Neuron (in vitro differentiated cells): ENCODE results near the gene CLDN24.

Source experiments
- H2AFZ ChIP-seq: one replicate; pipeline ENCODE4 v1.6.1; 2013; ENCODE audit warnings: low read depth, mild to moderate bottlenecking, inconsistent platforms, low read length, moderate library complexity
- H3K27me3 ChIP-seq: one replicate; pipeline ENCODE4 v1.6.1; 2013; ENCODE audit warnings: low read length; ENCODE audit not compliant: insufficient read depth
- H3K36me3 ChIP-seq: one replicate; pipeline ENCODE4 v1.6.1; 2013; ENCODE audit warnings: low read length; ENCODE audit not compliant: insufficient read depth
- H3K4me1 ChIP-seq: one replicate; pipeline ENCODE4 v1.6.1; 2013; ENCODE audit warnings: low read length; ENCODE audit not compliant: insufficient read depth
- H3K4me3 ChIP-seq: 2 replicates; pipeline ENCODE4 v1.5.1; 2013; ENCODE audit warnings: mild to moderate bottlenecking, low read length, moderate library complexity
- H3K9me3 ChIP-seq: one replicate; pipeline ENCODE4 v1.6.1; 2013; ENCODE audit warnings: low read length

The CLDN24 gene

DNA sequence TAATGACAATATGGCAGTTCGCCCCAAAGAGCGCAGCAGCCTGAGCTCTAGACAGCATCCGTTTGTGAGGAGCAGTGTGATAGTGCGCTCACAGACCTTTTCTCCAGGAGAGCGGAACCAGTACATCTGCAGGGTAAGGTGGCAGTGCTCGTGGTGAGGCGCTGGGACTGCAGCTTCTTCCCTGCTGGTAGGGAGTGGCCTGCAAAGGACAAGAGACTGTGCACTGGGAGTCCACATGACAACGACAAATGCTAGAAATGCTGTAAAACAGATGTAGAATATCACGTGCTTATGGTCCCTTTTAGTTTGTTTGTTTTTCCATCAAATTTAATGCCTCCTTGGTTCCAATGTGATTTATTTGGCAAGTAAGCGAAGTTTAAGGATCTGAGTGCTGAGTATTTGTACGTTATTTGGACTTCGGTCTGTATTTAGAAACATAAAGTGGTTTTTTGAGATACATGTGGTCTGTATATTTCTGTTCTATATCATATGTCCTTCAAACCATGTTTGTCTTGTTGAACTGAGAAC is 37.9 kb downstream of the CLDN24 start:
- Histone ChIP-seq H3K27me3 (no peaks in the 10 kb centered on the region), H3K4me1 (no peaks in the 10 kb centered on the region), H2AFZ (no peak overlapping the region), H3K36me3 (peaks cover 62% of the 10 kb centered on the region), H3K9me3 (no peaks in the 10 kb centered on the region), H3K4me3 (no peak overlapping the region)

DNA sequence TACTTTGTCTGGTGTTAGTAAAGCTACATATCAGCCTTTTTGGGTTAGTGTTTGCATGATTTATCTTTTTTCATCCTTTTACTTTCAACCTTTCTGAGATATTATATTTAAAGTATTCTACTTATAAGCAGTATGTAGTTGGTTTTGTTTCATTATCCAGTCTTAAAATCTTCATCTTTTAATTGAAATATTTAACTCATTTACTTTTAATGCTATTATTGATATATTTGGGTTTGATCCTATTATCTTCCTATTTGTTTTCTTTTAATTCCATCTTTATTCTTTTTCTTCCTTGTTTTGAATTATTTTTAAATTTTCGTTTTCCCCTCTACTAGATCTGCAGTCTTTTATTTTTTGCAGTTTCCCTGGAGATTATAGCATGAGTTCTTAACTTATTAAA is 46.1 kb downstream of the CLDN24 start:
- peaks cover 16% of the 10 kb centered on the region for H3K9me3 ChIP-seq
- no peaks in the 10 kb centered on the region for H3K4me1 ChIP-seq
- H3K36me3 ChIP-seq: peaks cover 29% of the 10 kb centered on the region
- H3K27me3 ChIP-seq: no peaks in the 10 kb centered on the region
- no peak overlapping the region for H2AFZ ChIP-seq
- no peak overlapping the region for H3K4me3 ChIP-seq

DNA sequence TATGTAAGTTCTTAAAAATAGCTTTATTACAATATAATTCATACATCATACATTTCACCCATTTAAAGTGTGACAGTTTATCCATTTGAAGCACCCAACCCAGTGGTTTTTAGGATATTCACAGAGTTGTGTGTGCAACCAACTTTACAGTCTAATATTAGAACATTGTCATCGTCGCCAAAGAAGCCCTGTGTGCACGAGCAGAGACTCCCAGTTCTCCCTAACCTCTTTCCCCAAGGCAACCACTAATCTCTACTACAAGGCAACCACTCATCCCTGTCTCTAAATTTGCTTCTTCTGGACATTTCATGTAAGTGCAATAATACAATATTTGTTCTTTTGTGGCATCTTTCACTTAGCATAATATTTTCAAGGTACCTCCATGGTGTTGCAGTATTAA is 49.8 kb downstream of the CLDN24 start:
- Histone ChIP-seq H3K4me1 (no peaks in the 10 kb centered on the region), H3K4me3 (no peak overlapping the region), H3K27me3 (no peaks in the 10 kb centered on the region), H2AFZ (no peak overlapping the region), H3K36me3 (peaks cover 51% of the 10 kb centered on the region), H3K9me3 (peaks cover 16% of the 10 kb centered on the region)
